Measurements from ENCODE around the gene PCDHB16.
A peak's percentile ranks its signal among the peaks of the same experiment; 100 is the strongest.
"Not testable (repeated sequence)": the region's sequence is repeated elsewhere in the genome, so short reads cannot be mapped to it uniquely, and the experiment has no call there.

The PCDHB16 gene

GRCh38 chr5:141182248-141182647 is at the start of gene PCDHB16:
Gene PCDHB16 (plus strand): TSS chr5:141182387. CDS start chr5:141182560, 173 bp downstream.
- peak; percentile 76 for DNase-seq (ENCODE audit: low spot score)

- no peak for DNase-seq (ENCODE audit: low spot score)
Observed at GRCh38 chr5:141135030-141135717, 47.0 kb upstream of the PCDHB16 start, which contains the start of gene PCDHB5. Gene PCDHB5 (plus strand): TSS chr5:141135206. CDS start chr5:141135435, 229 bp downstream.

- no peak for DNase-seq (ENCODE audit: low spot score)
Observed at GRCh38 chr5:141135718-141136266, 46.4 kb upstream of the PCDHB16 start.

GRCh38 chr5:141137346-141137745 is 44.8 kb upstream of the PCDHB16 start:
- DNase-seq (ENCODE audit: low spot score), result not testable (repeated sequence)

- DNase-seq (ENCODE audit: low spot score), result no peak
Observed at GRCh38 chr5:141149812-141150211, 32.4 kb upstream of the PCDHB16 start, which contains the start of gene PCDHB6. Gene PCDHB6 (plus strand): TSS chr5:141150057. CDS start chr5:141150258, 201 bp downstream.

- DNase-seq (ENCODE audit: low spot score), result no peak
Observed at GRCh38 chr5:141150224-141150992, 31.8 kb upstream of the PCDHB16 start.

GRCh38 chr5:141150993-141151325 is 31.2 kb upstream of the PCDHB16 start:
- DNase-seq (ENCODE audit: low spot score), result no peak

GRCh38 chr5:141151632-141152031 is 30.6 kb upstream of the PCDHB16 start:
- not testable (repeated sequence) for DNase-seq (ENCODE audit: low spot score)

GRCh38 chr5:141152096-141152495 is 30.1 kb upstream of the PCDHB16 start:
- DNase-seq (ENCODE audit: low spot score), result not testable (repeated sequence)

- DNase-seq (ENCODE audit: low spot score), result no peak
Observed at GRCh38 chr5:141155540-141156374, 26.4 kb upstream of the PCDHB16 start.

- DNase-seq (ENCODE audit: low spot score), result not testable (repeated sequence)
Observed at GRCh38 chr5:141157356-141157755, 24.8 kb upstream of the PCDHB16 start.

GRCh38 chr5:141157901-141158300 is 24.3 kb upstream of the PCDHB16 start:
- DNase-seq (ENCODE audit: low spot score), result not testable (repeated sequence)

- no peak for DNase-seq (ENCODE audit: low spot score)
Observed at GRCh38 chr5:141172381-141173204, 9.6 kb upstream of the PCDHB16 start, which contains the start of gene PCDHB7. Gene PCDHB7 (plus strand): TSS chr5:141172644. CDS start chr5:141172836, 192 bp downstream.

- not testable (repeated sequence) for DNase-seq (ENCODE audit: low spot score)
Observed at GRCh38 chr5:141174291-141175104, 7.7 kb upstream of the PCDHB16 start.

- DNase-seq (ENCODE audit: low spot score), result no peak
Observed at GRCh38 chr5:141175933-141176332, 6.3 kb upstream of the PCDHB16 start.

GRCh38 chr5:141177577-141178191 is 4.5 kb upstream of the PCDHB16 start, which contains the start of gene PCDHB8:
Gene PCDHB8 (plus strand): TSS chr5:141177790. CDS start chr5:141178035, 245 bp downstream.
- DNase-seq (ENCODE audit: low spot score), result not testable (repeated sequence)

- DNase-seq (ENCODE audit: low spot score), result not testable (repeated sequence)
Observed at GRCh38 chr5:141179371-141179770, 2.8 kb upstream of the PCDHB16 start.

- DNase-seq (ENCODE audit: low spot score), result not testable (repeated sequence)
Observed at GRCh38 chr5:141179876-141180275, 2.3 kb upstream of the PCDHB16 start.

GRCh38 chr5:141180313-141180712 is 1.9 kb upstream of the PCDHB16 start:
- DNase-seq (ENCODE audit: low spot score), result no peak
